Activated naive CD4-positive, alpha-beta T cell treated with anti-CD3 and anti-CD28 coated beads, Interleukin-2, amount 50 U/mL, for 72 hours (primary cell): ENCODE data around the gene NAA60. TPM values are rescaled to one million over a fixed set of nuclear protein-coding genes. Genes with fewer than 3 reads are reported as not detected.

Experiments used
- ATAC-seq, 2 donors: fragments of 150-1000 bp; cut with Tn5 transposase; 2 replicates each; pipeline ENCODE4 v1.10.0; 2021; ENCODE audit warnings: mild to moderate bottlenecking in 2 of 2, moderate library complexity in 2 of 2
- DNase-seq, 2 donors: peaks; one replicate each; pipeline ENCODE4 v3.0.0; 2021 to 2022; ENCODE audit warnings: low spot score in 2 of 2
- H3K27ac Mint-ChIP-seq, 2 donors: one replicate each; pipeline ENCODE4 v1.8.0; 2022; ENCODE audit warnings: mild to moderate bottlenecking in 2 of 2, mixed read lengths in 2 of 2
- H3K36me3 Mint-ChIP-seq, 2 donors: one replicate each; pipeline ENCODE4 v1.8.0; 2022; ENCODE audit warnings: mixed read lengths in 2 of 2
- H3K9me3 Mint-ChIP-seq, 2 donors: one replicate each; pipeline ENCODE4 v1.8.0; 2022; ENCODE audit warnings: mixed read lengths in 2 of 2
- total RNA-seq, 2 donors: library from RNA; stranded (reverse); gene quantifications; one replicate each; pipeline ENCODE4 v1.2.3, GENCODE V29; 2022

The NAA60 gene
- total RNA-seq: 10 to 100 TPM; 29.2 to 40.1 TPM

DNA sequence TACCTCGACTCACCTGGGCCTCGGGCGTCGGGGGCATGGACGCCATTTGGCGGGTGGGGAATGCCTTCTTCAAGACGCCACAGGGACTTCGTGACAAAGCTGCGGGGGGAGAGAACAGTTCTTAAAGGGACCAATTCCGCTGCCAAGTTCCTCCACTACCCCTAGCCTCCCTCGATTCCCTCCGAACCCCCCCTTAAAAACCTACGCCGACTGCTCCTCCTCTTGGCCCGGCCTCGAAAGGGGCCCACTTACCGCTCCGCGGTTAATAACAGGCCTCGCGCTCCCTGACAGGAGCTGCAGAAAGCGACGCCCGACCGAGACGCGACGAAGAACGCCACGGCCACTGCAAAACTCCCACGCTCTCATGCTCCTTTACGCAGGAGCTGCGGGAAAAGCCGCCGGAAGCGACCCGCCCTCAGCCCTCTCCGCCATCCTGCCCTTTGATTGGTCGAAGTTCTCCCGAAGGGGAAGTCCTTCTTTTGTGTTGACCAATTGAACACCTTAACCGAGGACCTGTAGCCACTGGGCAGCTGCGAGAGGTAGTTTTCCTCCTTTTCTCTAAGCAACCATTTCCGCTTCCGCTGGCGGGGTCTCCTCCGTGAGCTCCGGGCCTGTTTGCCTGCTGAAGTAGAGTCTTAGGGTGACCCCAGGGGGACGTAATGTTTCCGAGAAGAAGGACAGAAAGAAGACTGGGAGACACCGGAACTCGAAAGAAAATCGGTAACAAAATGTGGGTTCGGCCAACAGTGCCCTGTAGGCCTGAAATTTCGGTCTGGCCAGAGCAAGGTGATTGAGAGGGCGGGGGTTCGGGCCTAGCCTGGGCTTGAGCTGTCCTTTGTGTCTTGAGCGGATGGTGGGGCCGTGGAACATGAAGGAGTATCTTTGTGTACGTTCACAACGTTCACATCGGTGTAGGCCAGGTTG lies at the start of gene NAA60, which contains the start of gene ZNF597:
TSS of gene NAA60 (plus strand) at position 573 of the 924 bp plus-strand sequence. CDS start 32,548 bp downstream, outside the sequence.
TSS of gene ZNF597 (minus strand) at position 397 of the 924 bp plus-strand sequence. CDS start at position 46, 351 bp downstream.
- peak within 1 kb of the TSS; percentile 90 to 97 for H3K27ac Mint-ChIP-seq
- H3K36me3 Mint-ChIP-seq: peaks cover 16 to 42% of the 10 kb centered on the region in 2 donors
- DNase-seq: peak; percentile 68 to 89
- ATAC-seq: peak; percentile 95
- peaks cover 5% of the 10 kb centered on the region in 2 donors for H3K9me3 Mint-ChIP-seq

DNA sequence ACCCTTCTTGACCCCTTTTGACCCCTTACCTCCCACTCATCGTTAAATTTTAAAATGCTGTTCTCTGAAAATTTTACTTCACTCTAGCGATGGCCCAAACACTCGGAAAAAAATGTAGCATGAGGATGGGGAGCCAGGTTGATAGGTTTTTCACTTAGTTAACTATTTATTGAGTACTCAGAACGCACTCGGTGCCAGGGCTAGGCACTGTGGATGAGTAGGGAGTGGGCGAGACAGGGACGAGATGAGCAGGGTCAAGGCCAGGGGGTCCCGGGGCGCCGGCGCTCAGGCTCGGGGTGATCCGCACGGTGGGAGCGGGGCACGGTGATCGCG lies 43.1 kb upstream of the NAA60 start:
- peak overlapping the region; percentile 91 to 95 for H3K27ac Mint-ChIP-seq
- DNase-seq (no peak), ATAC-seq (peak in 1 of 2 donors; percentile 51)
- H3K9me3 Mint-ChIP-seq: peaks cover 27% of the 10 kb centered on the region in 2 donors
- peaks cover 71 to 78% of the 10 kb centered on the region in 2 donors for H3K36me3 Mint-ChIP-seq

- Mint-ChIP-seq H3K9me3 (peaks cover 27 to 30% of the 10 kb centered on the region in 2 donors), H3K27ac (peak within 1 kb of the TSS; percentile 91 to 95), H3K36me3 (peaks cover 71 to 78% of the 10 kb centered on the region in 2 donors)
- ATAC-seq: peak; percentile 99
- peak; percentile 99 for DNase-seq
Observed at GRCh38 chr16:3400779-3401688, 42.4 kb upstream of the NAA60 start, which contains the start of the genes ZNF174 and ZSCAN32. TSS of gene ZNF174 (plus strand) at chr16:3401215. CDS start at chr16:3402005, 790 bp downstream. TSS of gene ZSCAN32 (minus strand) at chr16:3401004. CDS start at chr16:3397557, 3,447 bp downstream.

GRCh38 chr16:3401719-3402397 lies 41.6 kb upstream of the NAA60 start:
- peak overlapping the region; percentile 91 to 94 for H3K27ac Mint-ChIP-seq
- ATAC-seq: no peak
- peak in 1 of 2 donors; percentile 12 for DNase-seq
- peaks cover 71 to 78% of the 10 kb centered on the region in 2 donors for H3K36me3 Mint-ChIP-seq
- H3K9me3 Mint-ChIP-seq: peaks cover 27 to 29% of the 10 kb centered on the region in 2 donors

GRCh38 chr16:3408561-3409197 lies 34.8 kb upstream of the NAA60 start:
- no peak for DNase-seq
- Mint-ChIP-seq H3K27ac (no peak overlapping the region), H3K36me3 (peaks cover 77 to 88% of the 10 kb centered on the region in 2 donors), H3K9me3 (peaks cover 40 to 47% of the 10 kb centered on the region in 2 donors)
- ATAC-seq: no peak

- H3K9me3 Mint-ChIP-seq: peaks cover 25 to 36% of the 10 kb centered on the region in 2 donors
- DNase-seq (no peak), ATAC-seq (no peak)
- peaks cover 41 to 67% of the 10 kb centered on the region in 2 donors for H3K36me3 Mint-ChIP-seq
- H3K27ac Mint-ChIP-seq: no peak overlapping the region
Observed at GRCh38 chr16:3413730-3414379, 29.6 kb upstream of the NAA60 start.

DNA sequence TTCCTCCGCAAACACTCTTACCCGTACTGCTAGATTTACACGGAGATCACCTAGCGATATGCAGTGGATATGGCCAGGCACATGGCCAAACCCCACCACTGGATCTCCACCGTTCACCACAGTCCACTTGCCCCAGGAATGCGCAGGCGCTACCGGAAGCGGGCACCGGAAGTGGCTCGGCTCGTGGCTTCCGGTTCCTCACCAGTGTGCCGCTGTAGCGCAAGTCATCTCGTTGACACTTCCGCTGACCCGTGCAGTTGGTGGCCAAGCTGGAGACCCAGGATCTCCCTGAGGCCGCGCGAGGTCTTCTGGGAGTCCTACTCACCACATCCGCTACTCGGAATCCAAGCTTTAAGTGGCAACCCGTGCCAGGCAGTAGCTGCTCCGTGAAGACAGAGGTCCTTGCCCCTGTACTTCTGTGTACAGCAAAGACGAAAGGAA lies 11.7 kb upstream of the NAA60 start:
- DNase-seq (peak; percentile 51 to 81), ATAC-seq (peak; percentile 96 to 99)
- Mint-ChIP-seq H3K9me3 (peaks cover 4% of the 10 kb centered on the region in 2 donors), H3K27ac (peak overlapping the region in 1 of 2 donors; percentile 73), H3K36me3 (peaks cover 17 to 19% of the 10 kb centered on the region in 2 donors)

- Mint-ChIP-seq H3K9me3 (peaks cover 4% of the 10 kb centered on the region in 2 donors), H3K27ac (peak overlapping the region in 1 of 2 donors; percentile 15), H3K36me3 (peaks cover 22 to 34% of the 10 kb centered on the region in 2 donors)
- no peak for ATAC-seq
- no peak for DNase-seq
Observed at GRCh38 chr16:3434373-3434772, 9.1 kb upstream of the NAA60 start.

- ATAC-seq (no peak), DNase-seq (no peak)
- Mint-ChIP-seq H3K36me3 (peaks cover 21 to 53% of the 10 kb centered on the region in 2 donors), H3K9me3 (peaks cover 5% of the 10 kb centered on the region in 2 donors), H3K27ac (no peak overlapping the region)
Observed at GRCh38 chr16:3439637-3440036, 3.8 kb upstream of the NAA60 start.

DNA sequence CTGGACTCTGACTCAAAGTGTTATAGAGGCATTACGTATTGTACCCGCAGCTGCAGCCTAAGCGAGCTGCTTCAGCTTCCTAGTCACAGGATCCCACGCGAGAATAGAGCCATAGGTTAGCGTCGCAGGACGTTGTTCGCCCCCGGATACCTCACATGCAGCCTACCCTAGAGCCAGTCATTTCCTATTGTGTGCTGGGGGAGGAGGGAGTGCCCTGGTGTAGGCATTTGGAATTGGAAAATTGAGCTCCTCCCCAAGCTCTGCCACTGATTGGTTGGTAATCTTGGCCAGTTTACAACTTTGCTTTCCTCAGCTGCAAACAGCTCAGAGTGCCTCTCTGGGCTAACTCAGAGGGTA lies 530 bp downstream of the NAA60 start:
- DNase-seq (peak in 1 of 2 donors; percentile 59), ATAC-seq (peak; percentile 73 to 78)
- Mint-ChIP-seq H3K36me3 (peaks cover 16 to 42% of the 10 kb centered on the region in 2 donors), H3K27ac (peak overlapping the region; percentile 90 to 97), H3K9me3 (peaks cover 5% of the 10 kb centered on the region in 2 donors)

GRCh38 chr16:3454093-3454492 lies 10.6 kb downstream of the NAA60 start:
- Mint-ChIP-seq H3K9me3 (no peaks in the 10 kb centered on the region), H3K36me3 (peaks cover 6 to 24% of the 10 kb centered on the region in 2 donors), H3K27ac (peak overlapping the region; percentile 11 to 48)
- ATAC-seq (no peak), DNase-seq (no peak)

DNA sequence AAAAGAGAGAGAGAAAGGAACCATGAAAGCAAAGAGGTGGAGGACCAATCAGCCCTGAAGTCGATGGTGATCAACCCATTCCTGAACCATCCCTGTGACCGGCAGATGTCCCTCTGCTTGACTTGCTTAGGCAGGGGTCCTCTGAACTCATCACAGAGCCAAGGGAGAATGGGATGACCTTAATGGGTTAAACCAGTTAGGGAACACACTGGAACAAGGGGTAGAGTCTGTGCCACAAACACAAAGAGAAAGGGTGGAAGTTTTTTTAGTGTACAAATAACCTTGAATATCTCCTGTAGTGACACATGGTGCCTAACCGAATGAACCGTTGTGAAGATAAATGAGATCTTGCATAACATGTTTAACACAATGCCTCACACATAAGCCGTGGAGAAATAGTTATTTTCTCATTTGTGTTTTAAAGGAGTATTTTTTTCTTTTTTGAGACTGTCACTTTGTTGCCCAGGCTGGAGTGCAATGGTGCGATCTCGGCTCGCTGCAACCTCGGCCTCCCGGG lies 11.2 kb downstream of the NAA60 start:
- H3K9me3 Mint-ChIP-seq: no peaks in the 10 kb centered on the region
- ATAC-seq (no peak), DNase-seq (no peak)
- H3K27ac Mint-ChIP-seq: no peak overlapping the region
- H3K36me3 Mint-ChIP-seq: peaks cover 6 to 23% of the 10 kb centered on the region in 2 donors

DNA sequence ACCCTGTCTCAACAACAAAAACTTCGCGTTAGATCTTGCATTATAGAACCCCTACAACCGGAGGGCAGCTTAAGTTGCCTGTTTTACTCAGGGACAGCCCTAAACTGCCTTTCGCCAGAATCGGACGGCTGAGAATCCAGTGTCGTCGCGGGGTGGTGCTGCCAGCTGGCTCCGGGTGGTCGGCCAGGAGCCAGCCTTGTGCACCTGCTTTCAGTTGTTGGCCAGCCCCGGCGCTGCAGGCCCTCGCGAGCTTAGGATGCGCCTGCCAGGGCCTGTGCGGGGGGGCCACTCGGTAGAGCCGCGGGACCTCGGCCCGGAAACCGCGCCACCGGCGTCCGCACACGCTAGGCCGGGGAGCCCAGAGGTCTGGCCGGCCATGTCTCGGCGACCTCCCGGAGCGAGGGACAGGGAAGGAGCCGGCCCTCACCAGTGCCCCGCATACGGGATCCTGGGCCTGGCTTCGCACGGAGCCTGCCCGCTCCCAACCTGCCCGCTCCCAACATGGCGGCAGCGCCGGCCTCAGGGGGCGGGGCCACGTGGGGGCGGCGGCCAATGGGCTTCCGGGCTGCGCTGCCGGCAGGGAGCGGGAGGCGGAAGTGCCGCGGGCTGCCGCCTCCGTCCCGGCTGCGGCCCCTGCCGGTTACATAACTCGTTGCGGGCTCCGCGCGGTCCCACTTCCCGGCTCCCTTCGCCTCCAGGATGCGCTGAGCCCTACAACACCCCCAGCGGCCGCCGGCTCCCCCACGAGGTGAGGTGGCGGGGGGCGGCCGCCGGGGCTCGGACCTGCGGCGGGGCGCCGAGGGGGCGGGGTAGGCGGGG lies 14.2 kb downstream of the NAA60 start:
- ATAC-seq: peak; percentile 91 to 93

GRCh38 chr16:3458278-3458851 lies 14.9 kb downstream of the NAA60 start:
- Mint-ChIP-seq H3K27ac (peak overlapping the region; percentile 86 to 90), H3K36me3 (peaks cover 6 to 7% of the 10 kb centered on the region in 2 donors), H3K9me3 (no peaks in the 10 kb centered on the region)
- DNase-seq (peak in 1 of 2 donors; percentile 63), ATAC-seq (peak in 1 of 2 donors; percentile 11)

More for the DNA sequence above, 14.2 kb downstream of the NAA60 start:
- Mint-ChIP-seq H3K27ac (peak overlapping the region; percentile 89 to 92), H3K36me3 (peaks cover 6 to 7% of the 10 kb centered on the region in 2 donors), H3K9me3 (no peaks in the 10 kb centered on the region)
- peak; percentile 90 to 91 for DNase-seq
